MM.1S (cell line): ENCODE measurements around the gene NSMF.

Experiments used
- DNase-seq: peaks from one replicate; pipeline ENCODE4 v3.0.0-alpha.2; 2015
- H2AFZ ChIP-seq: fragments of 300-600 bp; sonication (generic); 2 replicates; pipeline ENCODE4 v1.6.0; 2016; ENCODE audit warnings: antibody characterized with exemption, low read length
- H3F3A ChIP-seq: fragments of 300-600 bp; sonication (generic); 2 replicates; pipeline ENCODE4 v1.6.1; 2016; ENCODE audit warnings: mild to moderate bottlenecking, antibody characterized with exemption, low read length, moderate library complexity, mixed read lengths; ENCODE audit not compliant: insufficient read depth
- H3K27ac ChIP-seq: fragments of 300-600 bp; sonication (generic); 2 replicates; pipeline ENCODE4 v1.5.1; 2016; ENCODE audit warnings: mild to moderate bottlenecking, low read length
- H3K27me3 ChIP-seq: fragments of 300-600 bp; sonication (generic); replicated peaks from 2 replicates; pipeline ENCODE4 v1.6.0; 2016; ENCODE audit warnings: low read length; ENCODE audit not compliant: insufficient read depth
- H3K36me3 ChIP-seq: fragments of 300-600 bp; sonication (generic); replicated peaks from 2 replicates; pipeline ENCODE4 v1.6.1; 2016; ENCODE audit warnings: mild to moderate bottlenecking, low read length, mixed read lengths; ENCODE audit not compliant: insufficient read depth
- H3K4me1 ChIP-seq: fragments of 300-600 bp; sonication (generic); 2 replicates; pipeline ENCODE4 v1.6.1; 2016; ENCODE audit warnings: low read length, mixed read lengths
- H3K4me2 ChIP-seq: fragments of 300-600 bp; sonication (generic); 2 replicates; pipeline ENCODE4 v1.6.0; 2016; ENCODE audit warnings: low read depth, low read length
- H3K4me3 ChIP-seq: fragments of 300-600 bp; sonication (generic); 2 replicates; pipeline ENCODE4 v1.5.1; 2016; ENCODE audit warnings: low read length, mixed read lengths
- H3K79me2 ChIP-seq: fragments of 300-600 bp; sonication (generic); 2 replicates; pipeline ENCODE4 v1.6.1; 2016; ENCODE audit warnings: mixed run types, low read length, mixed read lengths
- H3K9ac ChIP-seq: fragments of 300-600 bp; sonication (generic); 2 replicates; pipeline ENCODE4 v1.6.1; 2016; ENCODE audit warnings: low read length, mixed read lengths
- H3K9me2 ChIP-seq: fragments of 300-600 bp; sonication (generic); replicated peaks from 2 replicates; pipeline ENCODE4 v1.6.1; 2016; ENCODE audit warnings: mild to moderate bottlenecking, low read length, mixed read lengths; ENCODE audit not compliant: insufficient read depth
- H3K9me3 ChIP-seq: fragments of 300-600 bp; sonication (generic); replicated peaks from 2 replicates; pipeline ENCODE4 v1.6.1; 2016; ENCODE audit warnings: mild to moderate bottlenecking, low read length, mixed read lengths; ENCODE audit not compliant: insufficient read depth
- H4K20me1 ChIP-seq: fragments of 300-600 bp; sonication (generic); 2 replicates; pipeline ENCODE4 v1.6.1; 2016; ENCODE audit warnings: mild to moderate bottlenecking, low read length, moderate library complexity, mixed read lengths; ENCODE audit not compliant: insufficient read depth
- EZH2 ChIP-seq: fragments of 300-600 bp; sonication (generic); optimal IDR thresholded peaks from 2 replicates; pipeline ENCODE3; 2017; ENCODE audit warnings: low read depth, mild to moderate bottlenecking, antibody characterized with exemption, low read length, mixed read lengths
- EZH2phosphoT487 ChIP-seq: fragments of 300-600 bp; sonication (generic); IDR thresholded peaks from 2 replicates; pipeline ENCODE4 v1.6.1; 2018; ENCODE audit warnings: antibody characterized with exemption, low read length
- TF ChIP-seq, protein P1 (sequence below): fragments of 300-600 bp; sonication (generic); IDR thresholded peaks from 2 replicates; pipeline ENCODE4 v1.5.1; 2016; ENCODE audit warnings: antibody characterized with exemption, low read length, mixed read lengths

The NSMF gene

DNA sequence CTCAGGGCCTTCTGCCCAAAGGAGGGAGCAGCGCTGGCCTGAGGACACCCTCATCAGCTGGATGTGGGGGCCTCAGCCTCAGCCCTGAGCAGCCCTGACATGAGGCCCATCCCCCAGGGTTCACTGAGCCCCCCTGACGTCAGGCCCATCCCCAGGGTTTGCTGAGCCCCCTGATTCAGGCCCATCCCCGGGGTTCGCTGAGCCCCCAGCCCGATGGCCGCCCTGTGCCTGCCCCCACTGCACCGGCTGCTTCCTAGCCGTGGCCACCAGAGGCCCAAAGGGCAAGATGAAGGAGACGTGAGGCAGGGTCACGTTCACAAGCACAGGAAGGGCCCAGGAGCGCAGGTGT lies 19.5 kb upstream of the NSMF start:
- Histone ChIP-seq H3K27ac (no peak overlapping the region), H3K9me2 (no peaks in the 10 kb centered on the region), H3K4me2 (no peak overlapping the region), H4K20me1 (no peaks in the 10 kb centered on the region), H3K4me1 (peaks cover 11% of the 10 kb centered on the region), H2AFZ (no peak overlapping the region), H3K27me3 (peaks cover 15% of the 10 kb centered on the region), H3K9ac (no peak overlapping the region), H3K79me2 (no peaks in the 10 kb centered on the region), H3K9me3 (no peaks in the 10 kb centered on the region), H3K36me3 (no peaks in the 10 kb centered on the region), H3F3A (peaks cover 9% of the 10 kb centered on the region), H3K4me3 (no peak overlapping the region)
- TF ChIP-seq, protein P1, sequence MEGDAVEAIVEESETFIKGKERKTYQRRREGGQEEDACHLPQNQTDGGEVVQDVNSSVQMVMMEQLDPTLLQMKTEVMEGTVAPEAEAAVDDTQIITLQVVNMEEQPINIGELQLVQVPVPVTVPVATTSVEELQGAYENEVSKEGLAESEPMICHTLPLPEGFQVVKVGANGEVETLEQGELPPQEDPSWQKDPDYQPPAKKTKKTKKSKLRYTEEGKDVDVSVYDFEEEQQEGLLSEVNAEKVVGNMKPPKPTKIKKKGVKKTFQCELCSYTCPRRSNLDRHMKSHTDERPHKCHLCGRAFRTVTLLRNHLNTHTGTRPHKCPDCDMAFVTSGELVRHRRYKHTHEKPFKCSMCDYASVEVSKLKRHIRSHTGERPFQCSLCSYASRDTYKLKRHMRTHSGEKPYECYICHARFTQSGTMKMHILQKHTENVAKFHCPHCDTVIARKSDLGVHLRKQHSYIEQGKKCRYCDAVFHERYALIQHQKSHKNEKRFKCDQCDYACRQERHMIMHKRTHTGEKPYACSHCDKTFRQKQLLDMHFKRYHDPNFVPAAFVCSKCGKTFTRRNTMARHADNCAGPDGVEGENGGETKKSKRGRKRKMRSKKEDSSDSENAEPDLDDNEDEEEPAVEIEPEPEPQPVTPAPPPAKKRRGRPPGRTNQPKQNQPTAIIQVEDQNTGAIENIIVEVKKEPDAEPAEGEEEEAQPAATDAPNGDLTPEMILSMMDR = no peak
- no peak for TF ChIP-seq EZH2phosphoT487
- no peak for TF ChIP-seq EZH2
- DNase-seq = no peak

DNA sequence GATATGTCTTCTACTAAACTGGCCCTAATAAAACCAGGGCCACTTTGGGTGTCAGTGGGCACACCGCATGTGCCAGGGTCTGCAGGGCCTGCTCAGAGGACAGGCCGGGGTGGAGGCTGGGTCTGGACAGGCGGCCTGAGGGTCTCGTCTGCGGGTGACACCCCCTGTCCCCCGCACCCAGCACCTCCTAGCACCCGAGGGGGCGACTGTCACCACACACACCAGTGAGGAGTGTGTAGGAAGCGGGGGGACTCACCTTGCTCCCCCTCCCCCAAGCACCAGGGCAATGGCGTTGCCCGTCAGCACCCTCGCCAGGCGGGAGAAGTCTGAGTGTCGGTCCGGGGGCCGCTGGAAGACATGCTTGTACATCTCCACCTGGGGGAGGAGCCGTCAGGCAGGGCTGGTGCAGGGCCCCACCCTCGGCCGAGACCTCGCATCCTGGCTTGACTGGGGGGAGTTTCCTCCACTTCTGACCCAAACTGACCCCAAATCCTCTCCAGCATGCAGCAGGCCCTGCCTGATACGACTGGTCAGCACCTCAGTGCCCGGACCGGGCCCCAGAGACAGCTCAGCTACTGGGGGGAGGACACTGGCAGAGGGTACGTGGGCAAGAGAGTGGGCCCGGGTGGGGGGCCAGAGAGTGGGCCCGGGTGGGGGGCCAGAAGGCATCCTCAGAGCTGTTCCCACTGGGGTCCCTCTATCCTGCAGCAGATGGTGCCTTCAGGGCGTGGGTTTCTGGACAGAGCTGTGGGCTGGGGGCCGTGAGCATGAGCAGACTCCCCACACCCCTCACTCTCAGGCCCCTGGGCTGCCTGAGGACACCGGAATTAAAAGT lies 18.9 kb upstream of the NSMF start:
- no peak overlapping the region for H3K27ac ChIP-seq
- H3K9ac ChIP-seq = no peak overlapping the region
- H3F3A ChIP-seq = peaks cover 9% of the 10 kb centered on the region
- no peaks in the 10 kb centered on the region for H3K9me3 ChIP-seq
- no peak overlapping the region for H3K4me3 ChIP-seq
- no peak for TF ChIP-seq EZH2phosphoT487
- TF ChIP-seq, protein P1 = no peak
- TF ChIP-seq EZH2 = no peak
- peaks cover 18% of the 10 kb centered on the region for H3K27me3 ChIP-seq
- no peaks in the 10 kb centered on the region for H4K20me1 ChIP-seq
- no peaks in the 10 kb centered on the region for H3K79me2 ChIP-seq
- H2AFZ ChIP-seq = no peak overlapping the region
- H3K4me2 ChIP-seq = no peak overlapping the region
- DNase-seq = no peak
- no peaks in the 10 kb centered on the region for H3K36me3 ChIP-seq
- H3K9me2 ChIP-seq = no peaks in the 10 kb centered on the region
- peaks cover 11% of the 10 kb centered on the region for H3K4me1 ChIP-seq

DNA sequence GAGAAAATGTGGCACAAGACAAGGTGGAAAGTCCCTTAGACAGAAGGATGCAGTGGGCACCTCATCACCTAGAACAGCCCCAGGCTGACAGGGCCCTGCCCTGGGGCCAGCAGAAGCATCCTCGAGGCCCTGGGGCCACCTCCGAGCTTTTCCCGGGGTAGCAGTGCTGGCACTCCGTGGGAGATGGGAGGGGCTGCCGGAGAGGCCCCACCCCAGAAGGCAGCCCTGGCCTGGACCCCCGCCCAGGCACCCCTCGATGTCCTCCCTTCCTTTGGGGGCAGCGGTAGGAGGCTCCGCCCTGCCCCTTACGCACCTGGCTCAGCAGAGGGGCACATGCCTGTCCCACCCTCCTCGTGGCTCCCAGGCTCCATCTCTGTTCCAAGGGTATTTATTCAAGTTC lies 17.7 kb upstream of the NSMF start:
- H3K4me2 ChIP-seq = no peak overlapping the region
- H3K27me3 ChIP-seq = peaks cover 20% of the 10 kb centered on the region
- H3K4me1 ChIP-seq = peaks cover 5% of the 10 kb centered on the region; the same call in 1 of the 2 replicates
- no peak overlapping the region for H3K9ac ChIP-seq
- H3K4me3 ChIP-seq = no peak overlapping the region
- H3K9me3 ChIP-seq = no peaks in the 10 kb centered on the region
- no peaks in the 10 kb centered on the region for H4K20me1 ChIP-seq
- H3F3A ChIP-seq = peaks cover 2% of the 10 kb centered on the region; the same call in 1 of the 2 replicates
- no peak overlapping the region for H2AFZ ChIP-seq
- TF ChIP-seq EZH2 = no peak
- TF ChIP-seq, protein P1 = no peak
- no peak for TF ChIP-seq EZH2phosphoT487
- no peaks in the 10 kb centered on the region for H3K9me2 ChIP-seq
- H3K36me3 ChIP-seq = no peaks in the 10 kb centered on the region
- DNase-seq = no peak
- H3K27ac ChIP-seq = no peak overlapping the region
- no peaks in the 10 kb centered on the region for H3K79me2 ChIP-seq
